HG03439 (cell line): ENCODE results near the gene ZC3H6.
"Not testable (repeated sequence)": the region's sequence is repeated elsewhere in the genome, so short reads cannot be mapped to it uniquely, and the experiment has no call there.

Experiments
- ATAC-seq: cut with Tn5 transposase; IDR thresholded peaks from one replicate; pipeline ENCODE4 v1.9.1; 2021; ENCODE audit warnings: mild to moderate bottlenecking, moderate library complexity; ENCODE audit not compliant: unreplicated experiment

Gene ZC3H6

GRCh38 chr2:112276954-112277353, 1.6 kb downstream of the ZC3H6 start:
- no peak for ATAC-seq

GRCh38 chr2:112277596-112278220, 2.3 kb downstream of the ZC3H6 start:
- ATAC-seq = no peak

- not testable (repeated sequence) for ATAC-seq
Observed at GRCh38 chr2:112282066-112282465, 6.7 kb downstream of the ZC3H6 start.

GRCh38 chr2:112283535-112283934, 8.1 kb downstream of the ZC3H6 start:
- not testable (repeated sequence) for ATAC-seq

- ATAC-seq = no peak
Observed at GRCh38 chr2:112290088-112290487, 14.7 kb downstream of the ZC3H6 start.

GRCh38 chr2:112290648-112291047, 15.3 kb downstream of the ZC3H6 start:
- no peak for ATAC-seq

GRCh38 chr2:112293636-112294401, 18.4 kb downstream of the ZC3H6 start:
- no peak for ATAC-seq

GRCh38 chr2:112295407-112296078, 20.1 kb downstream of the ZC3H6 start:
- no peak for ATAC-seq

- no peak for ATAC-seq
Observed at GRCh38 chr2:112296407-112296806, 21.0 kb downstream of the ZC3H6 start.

- ATAC-seq = no peak
Observed at GRCh38 chr2:112301171-112301584, 25.8 kb downstream of the ZC3H6 start.

- no peak for ATAC-seq
Observed at GRCh38 chr2:112301973-112302372, 26.6 kb downstream of the ZC3H6 start.

GRCh38 chr2:112304298-112304941, 29.0 kb downstream of the ZC3H6 start:
- ATAC-seq = no peak

GRCh38 chr2:112305132-112305531, 29.7 kb downstream of the ZC3H6 start:
- no peak for ATAC-seq

- no peak for ATAC-seq
Observed at GRCh38 chr2:112310906-112311305, 35.5 kb downstream of the ZC3H6 start.

- no peak for ATAC-seq
Observed at GRCh38 chr2:112311932-112312331, 36.5 kb downstream of the ZC3H6 start.

- no peak for ATAC-seq
Observed at GRCh38 chr2:112312821-112313220, 37.4 kb downstream of the ZC3H6 start.

GRCh38 chr2:112314856-112315255, 39.5 kb downstream of the ZC3H6 start:
- ATAC-seq = no peak

GRCh38 chr2:112317303-112318158, 42.1 kb downstream of the ZC3H6 start:
- ATAC-seq = no peak

GRCh38 chr2:112318515-112318914, 43.1 kb downstream of the ZC3H6 start:
- ATAC-seq = no peak
